K562 (cell line): ENCODE data around the gene KRTAP2-3. TPM values are rescaled to one million over a fixed set of nuclear protein-coding genes. Genes with fewer than 3 reads are reported as not detected.

Source experiments
- CCNT2 ChIP-seq: IDR thresholded peaks from 2 replicates; pipeline ENCODE4 v1.6.1; 2011; ENCODE audit warnings: borderline replicate concordance, low read depth, mild to moderate bottlenecking, moderate library complexity, mixed read lengths, low read length; ENCODE audit not compliant: insufficient read length; ENCODE audit errors: extremely low read depth
- KAT7 ChIP-seq: sonication (generic); formaldehyde crosslinking; IDR thresholded peaks from 2 replicates; pipeline ENCODE4 v1.8.0; 2022; ENCODE audit warnings: missing genetic modification reagents, mild to moderate bottlenecking, borderline replicate concordance
- LEF1 ChIP-seq: fragments of 450-650 bp; IDR thresholded peaks from 2 replicates; pipeline ENCODE4 v1.6.1; 2016; ENCODE audit warnings: mild to moderate bottlenecking
- MEIS2 ChIP-seq: fragments of 450-650 bp; IDR thresholded peaks from 2 replicates; pipeline ENCODE4 v1.6.1; 2014; ENCODE audit warnings: mild to moderate bottlenecking; ENCODE audit not compliant: partially characterized antibody
- MXI1 ChIP-seq: IDR thresholded peaks from 2 replicates; pipeline ENCODE4 v1.6.1; 2011; ENCODE audit warnings: low read depth, mild to moderate bottlenecking, improper control_type of control experiment, low read length
- PHB2 ChIP-seq: fragments of 450-650 bp; IDR thresholded peaks from 2 replicates; pipeline ENCODE4 v1.6.1; 2017; ENCODE audit warnings: low read depth
- POLR2A ChIP-seq: fragments of 450-650 bp; conservative IDR thresholded peaks from 2 replicates; pipeline ENCODE4 v1.6.1; 2016
- PREB ChIP-seq: sonication (generic); formaldehyde crosslinking; IDR thresholded peaks from 2 replicates; pipeline ENCODE4 v1.8.1; 2023; ENCODE audit warnings: mild to moderate bottlenecking, missing genetic modification reagents
- RAD21 ChIP-seq, 2 experiments: fragments of 250-450 bp in 1 of 2; fragments of 450-650 bp in 1 of 2; sonication (Bioruptor Pico) in 1 of 2; formaldehyde crosslinking in 1 of 2; IDR thresholded peaks in 1 of 2; conservative IDR thresholded peaks in 1 of 2; 2 replicates each; pipeline versions ENCODE4 v1.4.0 to v1.8.0; 2020 to 2022; ENCODE audit warnings: mild to moderate bottlenecking in 2 of 2, moderate library complexity in 1 of 2
- SAFB ChIP-seq: fragments of 200-400 bp; formaldehyde crosslinking; IDR thresholded peaks from 2 replicates; pipeline ENCODE4 v1.6.1; 2017; ENCODE audit warnings: low read depth, low read length, borderline replicate concordance
- SNIP1 ChIP-seq: fragments of 450-650 bp; IDR thresholded peaks from 2 replicates; pipeline ENCODE4 v1.7.1; 2017; ENCODE audit warnings: low read depth, mild to moderate bottlenecking
- THAP12 ChIP-seq: fragments of 250-450 bp; sonication (Bioruptor Pico); IDR thresholded peaks from 2 replicates; pipeline ENCODE4 v1.9.0; 2021; ENCODE audit warnings: mild to moderate bottlenecking, inconsistent platforms
- ZNF121 ChIP-seq: sonication (generic); formaldehyde crosslinking; conservative IDR thresholded peaks from 2 replicates; pipeline ENCODE4 v1.8.0; 2022; ENCODE audit warnings: missing genetic modification reagents
- ZNF707 ChIP-seq: fragments of 250-450 bp; sonication (Bioruptor Pico); conservative IDR thresholded peaks from 2 replicates; pipeline ENCODE4 v1.8.0; 2022; ENCODE audit warnings: inconsistent platforms, mild to moderate bottlenecking, moderate library complexity
- ZNF766 ChIP-seq: fragments of 200-800 bp; sonication (Bioruptor generic); conservative IDR thresholded peaks from 2 replicates; pipeline ENCODE4 v1.6.1; 2016; ENCODE audit warnings: missing genetic modification characterization, missing compliant biosample characterization
- ZNF77 ChIP-seq: fragments of 250-450 bp; sonication (Bioruptor Pico); IDR thresholded peaks from 2 replicates; pipeline ENCODE4 v1.5.0; 2020
- polyA plus RNA-seq, 8 experiments: library from polyadenylated mRNA; depleted of rRNA in 4 of 8; stranded (reverse) in 5 of 8; unstranded in 3 of 8; fragments of >200 nt; fragmentation: Nextera tagmentation in 2 of 8; fragmentation: Illumina TruSeq in 1 of 8; extraction: Ambion mirVana in 2 of 8; extraction: Trizol in 1 of 8; gene quantifications; 2 replicates each; pipeline versions ENCODE4 v1.2.1 to v1.2.3, GENCODE V29; 2011 to 2014; ENCODE audit warnings: inconsistent platforms in 1 of 8, missing spikeins in 1 of 8
- total RNA-seq, 7 experiments: library from RNA; depleted of rRNA in 6 of 7; stranded (reverse); fragments of >200 nt in 6 of 7; fragmentation: Illumina TruSeq in 2 of 7; extraction: Trizol in 2 of 7; gene quantifications; 2 replicates each; pipeline versions ENCODE4 v1.2.1 to v1.2.3, GENCODE V29; 2011 to 2021; ENCODE audit warnings: low replicate concordance in 1 of 7
- TF ChIP-seq, protein P1 (sequence below): fragments of 450-650 bp; formaldehyde crosslinking; IDR thresholded peaks from 2 replicates; pipeline ENCODE4 v1.4.0; 2022; ENCODE audit warnings: missing genetic modification characterization
- TF ChIP-seq, protein P2 (sequence below): fragments of 150-350 bp; conservative IDR thresholded peaks from 2 replicates; pipeline ENCODE4 v1.6.1; 2014; ENCODE audit warnings: low read length
- TF ChIP-seq, protein P3 (sequence below): fragments of 200-800 bp; sonication (Bioruptor generic); IDR thresholded peaks from 2 replicates; pipeline ENCODE4 v1.6.1; 2017; ENCODE audit warnings: missing genetic modification characterization, missing compliant biosample characterization

The KRTAP2-3 gene
- total and polyA plus RNA-seq, 9 of the 15 experiments (the other 6 are each of a cell fraction or from before 2014, with no cell fraction given): not detected

DNA sequence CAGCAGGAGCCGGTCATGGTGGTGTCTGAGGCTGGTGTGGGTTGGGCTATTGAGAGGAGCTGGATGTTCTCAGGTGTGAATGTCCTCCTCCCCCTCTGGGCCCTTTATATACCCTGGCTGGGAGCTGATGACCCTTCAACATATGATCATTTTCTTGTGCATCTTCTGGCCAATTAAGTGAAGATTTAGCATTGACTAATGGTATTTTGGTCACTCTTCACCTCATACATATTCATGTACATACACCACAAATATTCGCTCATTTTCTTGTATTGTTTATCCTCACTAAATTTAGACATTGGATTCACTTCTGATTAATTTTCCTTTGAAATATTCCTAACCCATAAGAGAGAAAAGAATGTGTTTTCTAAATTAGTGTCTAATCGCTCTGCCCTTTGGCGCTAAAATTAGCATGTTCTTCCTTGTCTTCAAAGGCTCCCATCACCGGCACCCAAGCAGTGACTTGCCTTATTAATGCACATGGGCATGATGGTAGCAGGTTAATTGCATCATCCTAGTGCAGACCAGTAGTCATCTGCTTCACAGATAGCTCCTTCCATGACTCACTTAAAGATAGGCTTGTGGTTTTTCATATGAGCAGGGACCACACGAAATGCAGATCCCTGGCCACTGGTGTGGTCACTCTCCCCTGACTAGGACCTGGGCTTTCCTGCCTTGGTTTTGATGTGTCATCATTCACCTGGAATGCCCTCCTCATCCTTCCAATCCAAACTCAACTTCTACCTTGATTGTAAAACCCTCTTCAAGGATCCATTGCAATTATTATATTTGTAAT lies 6.1 kb upstream of the KRTAP2-3 start, which contains the start of gene KRTAP2-4 (continued):
- peak; percentile 74; the same call in 1 of the 2 replicates for TF ChIP-seq ZNF766 (CRISPR knock-in tag)
- no peak for TF ChIP-seq THAP12 (CRISPR knock-in tag)
- no peak for TF ChIP-seq ZNF707 (CRISPR knock-in tag)
- no peak for TF ChIP-seq PREB
- TF ChIP-seq RAD21 (CRISPR knock-in tag; conservative IDR thresholded peaks at IDR 0.05 in 1 of 2, IDR thresholded peaks at IDR 0.05 in 1 of 2): 0 out of 4 replicates have a peak, but pooled peaks of 1 of the 2 experiments have one; percentile 11
- no peak for TF ChIP-seq POLR2A
- no peak for TF ChIP-seq SAFB
- TF ChIP-seq ZNF77 (CRISPR knock-in tag): no peak
- no peak for TF ChIP-seq KAT7
- no peak for TF ChIP-seq SNIP1
- no peak for TF ChIP-seq MEIS2
- TF ChIP-seq LEF1: peak; percentile 47; the same call in 1 of the 2 replicates
- TF ChIP-seq ZNF121 (CRISPR knock-in tag): no peak
- no peak for TF ChIP-seq CCNT2
- TF ChIP-seq MXI1: no peak
- TF ChIP-seq PHB2: no peak
- TF ChIP-seq, protein P1, sequence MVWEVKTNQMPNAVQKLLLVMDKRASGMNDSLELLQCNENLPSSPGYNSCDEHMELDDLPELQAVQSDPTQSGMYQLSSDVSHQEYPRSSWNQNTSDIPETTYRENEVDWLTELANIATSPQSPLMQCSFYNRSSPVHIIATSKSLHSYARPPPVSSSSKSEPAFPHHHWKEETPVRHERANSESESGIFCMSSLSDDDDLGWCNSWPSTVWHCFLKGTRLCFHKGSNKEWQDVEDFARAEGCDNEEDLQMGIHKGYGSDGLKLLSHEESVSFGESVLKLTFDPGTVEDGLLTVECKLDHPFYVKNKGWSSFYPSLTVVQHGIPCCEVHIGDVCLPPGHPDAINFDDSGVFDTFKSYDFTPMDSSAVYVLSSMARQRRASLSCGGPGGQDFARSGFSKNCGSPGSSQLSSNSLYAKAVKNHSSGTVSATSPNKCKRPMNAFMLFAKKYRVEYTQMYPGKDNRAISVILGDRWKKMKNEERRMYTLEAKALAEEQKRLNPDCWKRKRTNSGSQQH: no peak
- TF ChIP-seq, protein P2, sequence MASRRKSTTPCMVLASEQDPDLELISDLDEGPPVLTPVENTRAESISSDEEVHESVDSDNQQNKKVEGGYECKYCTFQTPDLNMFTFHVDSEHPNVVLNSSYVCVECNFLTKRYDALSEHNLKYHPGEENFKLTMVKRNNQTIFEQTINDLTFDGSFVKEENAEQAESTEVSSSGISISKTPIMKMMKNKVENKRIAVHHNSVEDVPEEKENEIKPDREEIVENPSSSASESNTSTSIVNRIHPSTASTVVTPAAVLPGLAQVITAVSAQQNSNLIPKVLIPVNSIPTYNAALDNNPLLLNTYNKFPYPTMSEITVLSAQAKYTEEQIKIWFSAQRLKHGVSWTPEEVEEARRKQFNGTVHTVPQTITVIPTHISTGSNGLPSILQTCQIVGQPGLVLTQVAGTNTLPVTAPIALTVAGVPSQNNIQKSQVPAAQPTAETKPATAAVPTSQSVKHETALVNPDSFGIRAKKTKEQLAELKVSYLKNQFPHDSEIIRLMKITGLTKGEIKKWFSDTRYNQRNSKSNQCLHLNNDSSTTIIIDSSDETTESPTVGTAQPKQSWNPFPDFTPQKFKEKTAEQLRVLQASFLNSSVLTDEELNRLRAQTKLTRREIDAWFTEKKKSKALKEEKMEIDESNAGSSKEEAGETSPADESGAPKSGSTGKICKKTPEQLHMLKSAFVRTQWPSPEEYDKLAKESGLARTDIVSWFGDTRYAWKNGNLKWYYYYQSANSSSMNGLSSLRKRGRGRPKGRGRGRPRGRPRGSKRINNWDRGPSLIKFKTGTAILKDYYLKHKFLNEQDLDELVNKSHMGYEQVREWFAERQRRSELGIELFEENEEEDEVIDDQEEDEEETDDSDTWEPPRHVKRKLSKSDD: no peak
- TF ChIP-seq, protein P3, sequence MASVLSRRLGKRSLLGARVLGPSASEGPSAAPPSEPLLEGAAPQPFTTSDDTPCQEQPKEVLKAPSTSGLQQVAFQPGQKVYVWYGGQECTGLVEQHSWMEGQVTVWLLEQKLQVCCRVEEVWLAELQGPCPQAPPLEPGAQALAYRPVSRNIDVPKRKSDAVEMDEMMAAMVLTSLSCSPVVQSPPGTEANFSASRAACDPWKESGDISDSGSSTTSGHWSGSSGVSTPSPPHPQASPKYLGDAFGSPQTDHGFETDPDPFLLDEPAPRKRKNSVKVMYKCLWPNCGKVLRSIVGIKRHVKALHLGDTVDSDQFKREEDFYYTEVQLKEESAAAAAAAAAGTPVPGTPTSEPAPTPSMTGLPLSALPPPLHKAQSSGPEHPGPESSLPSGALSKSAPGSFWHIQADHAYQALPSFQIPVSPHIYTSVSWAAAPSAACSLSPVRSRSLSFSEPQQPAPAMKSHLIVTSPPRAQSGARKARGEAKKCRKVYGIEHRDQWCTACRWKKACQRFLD (CRISPR knock-in tag): peak; percentile 3; the same call in 1 of the 2 replicates
